ENCODE measurements around the gene LSP1.

The LSP1 gene

DNA sequence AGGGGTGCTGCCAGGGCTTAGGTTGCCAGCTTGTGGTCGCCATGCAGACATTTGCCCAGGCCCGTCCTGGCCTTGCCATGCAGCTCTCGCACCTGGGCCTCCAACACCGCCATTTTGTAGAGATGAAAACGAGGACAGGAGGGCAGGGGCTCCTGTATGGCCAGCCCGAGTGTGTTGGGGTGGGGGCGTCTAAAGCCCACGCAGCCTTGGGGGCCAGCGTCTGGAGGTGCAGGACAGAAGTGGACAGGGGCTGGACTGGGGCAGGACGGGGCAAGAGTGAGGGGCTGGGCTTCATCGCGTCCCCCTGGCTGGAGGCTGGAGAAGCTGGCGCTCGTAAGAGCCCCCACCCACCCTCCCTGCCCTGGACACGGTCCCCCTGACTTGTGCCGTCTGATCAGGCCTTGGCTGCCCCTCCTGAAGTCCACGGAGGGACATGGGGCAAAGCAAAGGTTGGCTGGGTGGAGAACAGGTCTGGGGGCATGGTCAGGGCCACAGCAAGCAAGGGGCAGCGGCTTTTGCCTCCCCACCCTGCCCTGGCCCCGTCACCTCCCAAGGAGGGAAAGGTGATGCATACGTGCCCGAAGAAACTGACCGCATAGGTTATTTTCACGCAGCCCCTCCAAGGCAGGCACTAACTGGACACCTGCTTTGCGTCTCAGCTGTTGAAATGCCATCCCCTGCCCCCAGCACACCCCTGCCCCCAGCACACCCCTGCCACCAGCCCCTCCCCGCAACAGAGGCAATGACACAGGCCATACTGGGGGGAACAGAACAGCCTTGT lies 67.4 kb downstream of the LSP1 start:
- no peak for DNase-seq

DNA sequence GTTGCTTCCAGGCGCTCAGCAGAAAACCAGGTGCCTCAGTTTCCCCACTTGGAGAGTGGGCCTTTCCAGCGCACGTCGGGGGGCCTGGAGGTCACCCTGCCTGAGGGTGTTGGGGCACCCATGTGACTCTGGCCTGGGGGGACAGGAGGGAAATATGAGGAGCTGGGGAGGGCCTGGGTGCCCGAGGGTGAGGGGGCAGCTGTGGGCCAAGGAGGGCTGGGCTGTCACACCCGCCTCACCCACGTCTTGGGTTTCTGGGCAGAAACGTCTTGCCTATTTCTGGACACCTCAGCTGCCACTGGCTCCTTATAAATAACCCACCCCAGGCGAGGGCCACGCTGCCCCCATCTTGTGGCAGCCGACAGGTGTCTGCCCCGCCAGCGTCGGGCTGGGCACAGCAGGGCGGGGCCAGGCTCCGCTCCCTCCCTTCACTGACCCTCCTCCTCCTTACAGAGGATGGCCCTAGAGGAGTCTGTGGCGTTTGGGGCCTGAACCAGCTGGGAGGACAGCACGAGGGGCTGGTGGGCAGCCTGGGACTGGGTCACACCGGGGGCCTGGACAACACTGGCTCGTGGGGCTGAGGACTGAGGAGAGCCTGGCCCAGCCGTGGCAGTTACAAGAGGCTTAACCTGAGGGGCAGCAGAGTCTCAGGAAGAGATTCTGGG lies 68.2 kb downstream of the LSP1 start:
- DNase-seq: no peak

DNA sequence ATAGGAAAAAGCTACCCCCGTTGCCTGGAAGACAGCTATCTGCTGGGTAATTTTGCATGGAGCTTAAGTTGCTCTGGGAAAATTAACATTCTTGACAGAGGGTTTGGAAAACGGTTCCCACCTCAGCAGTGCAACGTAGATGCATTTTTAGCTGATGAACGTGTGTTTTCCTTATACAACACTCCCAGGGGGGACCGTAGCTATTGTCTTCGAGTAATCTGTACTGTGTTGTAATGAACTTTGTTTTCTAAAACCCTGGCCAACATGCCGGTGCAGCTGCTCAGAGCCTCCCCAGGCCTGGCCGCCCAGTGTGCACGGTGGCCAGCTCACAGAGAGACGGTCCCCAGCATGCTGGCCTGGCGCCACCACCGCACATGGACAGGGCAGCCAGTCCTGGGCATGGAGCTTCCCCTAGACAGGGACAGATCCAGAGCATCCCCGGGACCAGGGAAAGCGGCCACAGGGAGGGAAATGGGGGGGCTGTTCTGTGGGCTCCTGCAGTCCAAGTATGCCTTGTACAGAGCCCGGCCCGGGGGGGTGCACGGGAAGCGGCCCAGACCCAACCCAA lies 68.8 kb downstream of the LSP1 start:
- no peak for DNase-seq

DNA sequence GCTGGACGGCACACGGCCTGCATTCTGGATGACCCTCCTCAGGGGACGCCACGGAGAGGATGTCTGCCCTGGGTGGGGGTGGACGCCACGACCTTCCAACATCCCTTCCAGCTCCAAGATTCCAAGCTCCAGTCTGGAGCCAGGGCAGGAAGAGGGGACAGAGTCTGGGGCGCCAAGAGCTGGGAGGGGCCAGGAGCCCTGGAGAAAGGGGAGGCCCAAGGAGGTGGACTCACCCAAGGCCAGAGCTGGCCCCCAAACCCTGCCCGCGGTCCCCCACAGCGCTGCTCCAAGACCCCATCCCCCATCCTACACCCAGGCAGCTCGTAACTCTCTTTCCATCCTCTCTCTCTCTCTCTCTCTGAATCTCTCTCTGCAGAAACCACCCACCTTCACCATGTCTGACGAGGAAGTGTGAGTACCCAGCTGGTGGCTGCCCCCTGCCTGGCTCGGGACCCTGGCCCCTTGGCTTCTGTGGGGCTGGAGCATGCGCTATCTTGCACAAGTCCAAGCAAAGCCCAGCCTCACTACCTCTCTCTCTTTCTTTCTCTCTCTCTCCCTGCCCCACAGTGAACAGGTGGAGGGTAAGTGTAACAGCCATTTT lies 69.7 kb downstream of the LSP1 start:
- DNase-seq: no peak

DNA sequence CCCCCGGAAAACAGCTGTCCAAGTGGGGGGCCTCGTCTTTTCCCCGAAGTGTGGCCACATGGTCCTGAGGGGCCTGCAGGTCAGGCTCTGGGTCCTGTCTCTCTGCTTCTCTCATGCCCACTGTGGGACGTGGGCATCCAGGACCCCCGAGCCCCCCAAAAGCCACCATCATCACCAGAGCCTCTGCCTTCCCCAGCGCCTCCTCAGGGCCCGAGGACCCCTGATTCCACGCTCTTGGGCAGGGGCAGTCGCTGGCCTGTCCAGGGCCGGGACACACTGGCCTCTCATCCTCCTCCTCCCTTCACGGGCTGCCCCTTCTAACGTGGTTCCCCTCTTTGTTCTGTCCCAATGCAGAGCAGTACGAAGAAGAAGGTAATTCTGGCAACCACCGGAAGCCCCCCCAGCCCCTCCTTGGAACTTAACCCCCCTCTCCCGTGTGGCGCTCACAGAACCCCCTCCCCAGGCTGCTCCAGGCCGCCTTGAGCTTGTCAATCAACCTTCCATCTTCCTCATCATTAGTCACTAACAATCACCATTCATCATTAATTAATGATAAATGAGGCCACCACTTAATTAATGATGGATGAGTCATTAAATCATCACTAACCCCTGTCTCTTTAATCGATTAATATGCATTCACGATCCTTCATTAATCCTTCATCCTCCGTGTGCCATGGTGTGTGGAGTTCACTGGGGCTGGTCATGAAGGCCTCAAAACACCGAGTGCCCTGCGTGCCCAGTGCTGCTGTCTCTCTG lies 70.5 kb downstream of the LSP1 start:
- no peak for DNase-seq

DNA sequence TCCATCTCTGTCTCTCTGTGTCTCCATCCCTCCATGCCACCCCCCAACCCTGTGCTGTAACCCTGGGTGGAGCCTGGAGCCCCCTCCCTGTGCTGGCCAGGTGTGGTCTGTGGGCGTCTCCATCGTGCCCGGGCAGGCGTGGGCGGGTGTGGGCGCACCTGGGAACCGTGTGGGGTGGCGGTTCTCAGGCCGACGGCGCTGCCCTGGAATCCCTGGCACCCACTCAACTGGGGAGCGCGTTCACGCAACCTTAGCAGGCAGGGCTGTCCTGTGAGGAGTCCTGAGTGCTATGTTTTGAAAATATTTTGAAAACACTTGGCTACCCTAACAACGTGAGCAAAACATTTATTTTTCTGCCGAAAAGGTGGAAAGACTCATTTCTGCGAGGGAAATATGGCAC lies 71.3 kb downstream of the LSP1 start:
- DNase-seq: no peak

DNA sequence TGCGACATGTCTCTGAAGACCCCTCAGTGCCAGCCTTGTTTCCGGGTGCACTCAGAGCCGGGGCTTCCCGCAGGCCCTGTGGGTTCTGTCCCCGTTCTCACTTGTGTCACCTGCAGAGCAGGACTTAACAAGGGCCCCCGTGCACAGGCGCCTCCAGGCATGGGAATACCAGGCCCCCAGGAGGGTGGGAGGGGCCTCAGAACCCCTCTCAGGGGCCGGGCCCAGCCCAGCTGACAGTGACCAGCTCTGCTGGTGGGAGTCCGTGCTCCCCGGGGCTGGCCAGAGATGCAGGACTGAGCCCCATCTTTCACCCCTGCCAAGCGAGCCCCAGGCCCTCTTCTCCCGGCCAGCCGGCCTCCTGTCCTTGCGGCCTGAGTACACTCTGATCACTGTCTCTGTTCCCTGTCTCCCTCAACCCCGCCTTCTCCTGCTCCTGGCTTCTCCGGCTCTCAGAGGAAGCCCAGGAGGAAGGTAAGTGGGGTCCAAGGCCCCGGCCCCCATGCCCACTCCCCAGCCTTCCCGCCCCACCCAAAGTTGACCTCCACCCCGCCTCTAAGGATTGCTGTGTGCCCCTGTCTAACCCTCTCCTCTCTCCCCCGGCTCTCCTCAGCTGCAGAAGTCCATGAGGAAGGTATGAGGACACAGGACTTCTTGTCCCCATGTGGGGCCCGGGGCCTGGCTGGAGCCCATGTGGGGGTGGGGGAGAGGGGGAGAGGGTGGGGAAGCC lies 71.9 kb downstream of the LSP1 start:
- DNase-seq: no peak

DNA sequence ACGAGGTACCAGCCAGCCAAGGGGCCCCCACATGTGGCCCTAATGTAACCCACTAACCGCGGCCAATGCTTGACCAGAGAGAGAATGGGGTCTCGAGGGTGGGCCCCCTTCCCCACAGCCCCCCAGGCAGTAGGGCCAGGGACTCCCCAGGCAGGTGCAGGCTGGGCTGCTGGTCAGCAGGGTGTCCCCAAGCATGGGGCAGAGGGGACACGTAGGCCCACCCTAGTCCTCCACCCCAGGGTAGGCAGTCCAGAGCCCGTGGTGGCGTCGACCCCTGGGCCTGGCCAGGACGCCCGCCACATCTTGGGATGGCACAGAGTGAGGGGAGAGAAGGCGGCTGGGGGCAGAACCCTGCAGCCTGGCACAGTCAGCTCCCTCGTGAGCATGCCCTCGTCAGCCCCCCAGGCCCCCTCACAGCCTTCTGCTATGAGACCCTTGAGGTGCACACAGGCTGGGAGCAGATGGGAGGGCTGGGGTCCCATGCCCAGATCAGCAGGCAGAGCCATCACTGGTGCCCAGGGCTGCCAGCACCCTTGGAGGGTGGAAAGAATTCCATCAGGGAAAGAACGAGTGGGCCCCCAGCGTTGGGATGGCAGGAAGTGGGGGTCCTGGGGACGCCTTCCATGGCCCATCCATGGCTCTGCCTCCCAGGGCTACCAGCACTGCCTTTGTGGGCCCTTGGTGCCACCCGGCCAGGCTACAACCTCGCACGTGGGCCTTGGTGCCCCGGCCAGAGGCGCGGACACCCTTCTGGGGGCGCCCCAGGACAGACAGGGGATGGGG lies 72.7 kb downstream of the LSP1 start:
- DNase-seq: no peak

DNA sequence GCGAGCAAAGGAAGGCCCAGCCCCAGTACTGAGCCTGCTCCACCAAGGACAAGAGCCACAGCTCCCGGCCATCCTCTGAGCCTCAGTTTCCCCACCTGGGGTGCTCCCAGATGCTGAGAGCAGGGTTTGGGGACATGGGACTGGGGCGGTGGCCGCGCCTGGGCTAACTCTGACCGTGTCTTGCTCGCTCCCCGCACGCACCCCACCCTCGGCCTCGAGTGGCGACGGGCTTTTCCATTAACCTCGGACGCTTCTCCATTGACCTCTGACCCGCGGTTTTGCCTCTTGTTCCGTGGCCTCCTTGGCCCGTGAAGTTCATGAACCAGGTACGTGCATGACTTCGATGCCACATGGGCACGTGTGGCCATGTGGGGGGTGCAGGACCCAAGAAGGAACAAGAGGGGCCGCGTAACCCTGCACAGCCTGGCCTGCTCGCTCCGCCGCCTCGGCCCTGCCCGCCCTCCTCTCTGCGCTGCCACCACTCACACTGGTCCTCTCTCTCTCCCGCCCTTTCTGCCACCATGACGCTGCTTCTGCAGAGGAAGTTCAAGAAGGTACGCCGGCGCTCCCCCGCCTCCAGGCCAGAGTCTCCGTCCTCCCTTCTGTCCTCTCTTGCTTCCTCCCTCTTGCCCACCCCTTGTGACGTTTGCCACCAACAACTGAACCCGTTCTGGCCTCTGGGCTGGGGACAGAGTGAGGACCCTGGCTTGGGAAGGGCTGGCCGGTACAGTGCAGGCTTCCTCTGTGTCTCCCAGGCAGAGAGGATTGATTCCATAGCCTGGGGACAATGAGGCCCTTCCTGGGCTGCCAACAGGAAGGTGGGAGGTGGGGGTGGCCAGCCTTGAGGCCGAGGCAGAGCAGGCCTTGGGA lies 73.5 kb downstream of the LSP1 start:
- peak; percentile 74 for DNase-seq

DNA sequence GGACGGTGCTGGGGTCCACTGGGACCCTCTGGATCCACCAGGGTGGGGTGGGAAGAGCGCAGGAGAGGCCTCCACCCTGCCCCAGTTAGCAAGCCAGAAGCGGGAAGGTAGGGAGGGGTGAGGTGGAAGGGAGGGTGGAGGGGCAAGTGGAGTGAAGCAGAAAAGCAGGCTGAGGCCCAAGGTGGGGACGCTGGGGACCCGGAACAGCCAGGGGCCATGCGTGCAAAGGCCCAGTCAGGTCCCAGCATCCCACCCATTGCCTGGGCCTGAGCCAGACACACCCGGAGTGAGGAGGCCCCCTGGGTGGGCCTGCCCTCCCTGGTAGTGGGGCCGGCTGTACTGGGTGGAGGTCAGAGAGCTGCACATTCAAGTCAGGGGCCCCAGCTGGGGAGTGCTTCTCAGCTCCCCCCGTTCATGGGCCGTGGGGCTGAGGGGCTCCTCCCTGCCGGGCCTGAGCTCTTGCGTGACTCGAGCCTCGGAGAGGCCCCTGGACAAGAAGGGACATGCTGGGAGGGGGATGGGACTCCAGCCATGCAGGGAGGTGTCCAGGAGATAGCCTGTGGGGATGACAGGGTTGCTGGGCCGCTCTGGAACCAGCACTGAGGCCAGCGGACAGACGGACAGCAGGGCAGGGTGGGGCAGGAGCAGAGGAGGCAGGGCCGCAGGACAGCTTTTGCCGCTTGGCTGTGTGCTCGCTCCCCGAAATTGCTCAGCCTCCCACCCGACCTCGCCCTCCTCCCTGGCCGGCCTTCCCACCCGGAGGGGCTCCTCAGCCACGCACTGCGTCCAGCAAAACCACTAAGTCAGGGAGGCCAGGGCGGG lies 74.4 kb downstream of the LSP1 start:
- DNase-seq: no peak

DNA sequence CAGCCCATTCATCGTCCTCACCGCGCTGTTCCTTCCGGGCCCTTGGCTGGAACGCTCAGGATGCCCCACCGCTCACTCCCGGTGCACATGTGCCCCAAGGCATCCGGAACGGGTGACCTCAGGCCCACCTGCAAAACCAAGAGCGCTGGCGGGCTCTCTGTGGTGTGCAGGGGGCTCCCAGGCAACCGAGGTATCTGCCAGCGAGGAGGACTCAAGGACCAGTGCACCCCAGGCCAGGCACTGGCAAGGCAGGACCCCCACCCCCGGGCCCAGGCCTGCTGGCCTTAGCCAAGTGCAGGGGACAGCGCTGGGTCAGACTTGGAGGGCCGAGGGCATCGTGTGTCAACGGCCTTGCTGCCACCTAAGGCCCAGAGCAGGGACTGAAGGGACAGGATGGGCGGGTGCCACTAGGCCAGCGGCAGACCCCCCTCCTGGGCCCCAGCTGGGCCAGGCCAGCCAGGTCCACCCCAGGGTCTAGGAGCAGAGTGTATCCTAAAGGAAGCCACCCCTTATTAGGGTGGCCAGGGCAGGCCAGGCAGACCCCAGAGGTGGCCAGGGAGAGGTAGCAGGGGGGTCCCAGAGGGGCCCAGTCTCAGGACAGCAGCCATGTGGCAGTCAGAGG lies 75.1 kb downstream of the LSP1 start:
- no peak for DNase-seq

DNA sequence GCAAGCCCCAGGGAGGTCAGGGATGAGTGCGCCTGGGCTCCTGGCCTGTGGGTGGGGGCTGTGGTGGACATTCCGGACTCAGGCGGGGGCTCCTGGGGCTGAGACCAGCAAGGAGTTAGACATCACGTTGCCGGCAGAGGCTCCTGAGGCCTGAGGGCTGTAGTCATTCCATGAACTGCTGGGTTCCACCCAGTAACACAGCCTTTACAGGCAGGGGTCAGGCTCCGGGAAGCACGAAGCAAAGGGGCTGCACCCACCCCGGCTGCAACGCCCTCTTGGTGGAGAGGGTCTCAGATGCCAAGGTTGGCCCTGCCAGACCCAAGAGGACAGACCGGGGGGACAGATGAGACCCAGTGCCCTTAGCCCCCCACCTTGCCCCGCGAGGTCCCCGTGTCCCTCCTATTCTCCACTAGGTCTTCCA lies 75.6 kb downstream of the LSP1 start:
- no peak for DNase-seq

DNA sequence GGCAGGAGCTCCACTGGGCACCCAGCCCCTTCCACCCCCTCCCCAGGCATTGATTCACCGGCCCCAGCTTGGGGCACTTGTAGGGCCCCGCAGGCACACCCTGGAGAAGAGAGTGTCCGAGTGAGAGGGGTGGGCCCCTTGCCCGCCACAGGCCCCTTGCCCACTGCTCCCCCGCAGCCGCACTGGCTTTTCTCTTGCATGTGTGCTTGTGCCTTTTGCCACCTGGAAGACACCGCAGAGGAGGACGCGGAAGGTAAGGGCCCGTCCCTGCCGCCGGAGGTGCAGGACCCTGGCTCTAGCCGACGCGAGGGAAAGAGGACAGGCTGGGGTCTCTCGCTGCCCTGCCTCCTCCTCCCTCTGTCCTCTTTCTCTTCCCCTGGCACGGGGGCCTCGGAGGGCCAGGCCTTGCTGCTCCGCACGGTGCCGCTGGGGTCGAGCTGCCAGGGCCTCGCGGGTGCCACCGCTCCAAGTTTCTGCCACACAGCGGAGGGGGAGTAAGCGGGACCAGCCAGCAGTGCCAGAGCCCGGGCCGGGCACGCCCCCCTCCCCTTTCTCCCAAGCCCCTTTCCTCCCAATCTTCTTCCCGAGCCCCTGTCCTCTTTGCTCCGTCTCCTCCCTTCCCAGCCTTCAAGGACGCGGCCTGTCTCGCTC lies 76.1 kb downstream of the LSP1 start:
- no peak for DNase-seq

DNA sequence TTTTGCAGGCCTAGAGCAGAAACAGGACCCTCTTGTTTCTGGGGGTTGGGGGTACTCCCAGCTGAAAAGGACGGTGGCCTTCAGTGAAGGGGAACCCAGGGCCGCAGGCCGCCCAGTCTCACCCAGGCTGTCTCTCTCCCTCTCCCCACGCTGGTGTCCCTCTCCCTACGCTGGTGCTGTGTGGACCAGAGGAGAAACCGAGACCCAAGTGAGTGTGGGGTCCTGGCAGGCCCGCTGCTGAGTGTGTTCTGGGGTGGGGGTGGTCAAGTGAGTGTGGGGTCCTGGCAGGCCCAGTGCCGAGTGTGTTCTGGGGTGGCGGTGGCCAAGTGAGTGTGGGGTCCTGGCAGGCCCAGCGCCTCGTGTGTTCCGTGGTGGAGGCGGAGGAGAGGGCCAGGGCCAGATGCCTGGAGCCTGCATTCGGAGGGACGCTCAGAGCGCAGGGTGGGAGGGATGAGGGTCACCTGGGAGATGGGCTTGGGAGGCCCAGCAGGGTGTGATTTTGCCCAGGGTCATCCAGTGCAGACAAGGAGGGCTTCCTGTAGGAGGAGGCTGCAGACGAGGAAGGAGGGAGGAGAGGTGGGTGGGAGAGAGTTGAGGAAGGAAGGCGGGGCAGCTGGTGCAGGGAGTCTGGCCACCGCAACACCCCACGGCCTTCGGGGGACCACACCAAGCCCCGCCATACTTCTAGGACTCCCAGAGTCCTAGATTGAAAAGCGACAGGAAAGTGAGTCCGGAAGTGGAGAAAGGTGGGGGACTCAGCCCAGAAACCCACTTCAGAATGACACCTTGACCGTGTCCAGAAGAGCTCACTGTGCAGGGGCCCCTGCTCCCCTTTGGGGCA lies 77.0 kb downstream of the LSP1 start:
- no peak for DNase-seq

DNA sequence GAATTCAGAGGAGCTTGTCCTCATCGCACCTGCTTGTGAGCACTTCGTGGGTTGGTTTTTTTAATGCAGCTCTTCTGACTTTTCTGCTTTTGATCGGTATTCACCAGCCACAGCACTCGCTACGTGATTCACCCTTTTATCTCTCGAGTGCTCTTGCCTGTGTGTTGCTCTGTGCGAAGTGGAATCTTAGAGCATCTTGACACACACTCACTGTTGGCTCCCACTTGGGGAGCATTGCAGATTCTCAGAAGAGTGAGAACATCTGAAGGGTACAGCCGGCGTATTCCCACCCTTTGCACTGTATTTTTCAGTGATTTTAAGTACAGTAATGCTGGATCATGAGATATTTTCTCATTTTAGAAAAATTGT lies 77.6 kb downstream of the LSP1 start:
- DNase-seq: peak; percentile 63

DNA sequence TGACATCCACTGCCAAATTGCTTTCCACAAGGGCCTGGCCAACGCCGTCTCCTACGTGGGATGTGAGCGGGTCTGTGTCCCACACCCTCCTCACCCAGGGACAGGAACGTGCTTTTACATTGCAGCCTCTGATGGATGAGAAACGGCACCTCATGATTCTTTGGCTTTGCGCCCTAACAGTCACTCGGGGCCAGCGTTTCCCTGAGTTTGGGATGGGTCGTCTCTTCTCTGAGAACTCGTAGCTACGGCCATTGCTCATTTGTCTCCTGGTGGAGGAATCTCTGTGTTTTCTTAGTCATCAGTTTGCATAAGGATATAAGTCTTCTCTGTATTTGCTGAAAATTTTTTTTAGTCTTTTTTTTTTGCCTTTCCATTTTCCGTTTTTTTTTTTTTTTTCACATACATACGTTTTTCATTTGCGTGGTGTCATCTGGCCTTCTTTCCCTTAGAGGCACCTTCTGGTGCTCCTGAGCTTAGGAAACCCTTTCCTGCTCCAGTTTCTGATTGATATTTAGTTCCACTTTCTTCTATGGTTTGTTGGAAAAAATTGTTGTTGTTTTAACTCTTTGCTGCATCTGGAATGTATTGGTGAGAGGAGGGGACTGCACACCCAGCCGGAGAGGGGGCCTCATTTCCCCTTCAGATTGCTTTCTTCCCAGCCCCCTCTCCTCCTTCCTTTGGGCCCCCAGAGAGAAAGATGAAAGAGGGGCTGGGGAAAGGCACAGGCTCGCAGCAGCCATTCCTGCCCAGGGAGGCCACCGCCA lies 78.6 kb downstream of the LSP1 start:
- DNase-seq: peak; percentile 50

DNA sequence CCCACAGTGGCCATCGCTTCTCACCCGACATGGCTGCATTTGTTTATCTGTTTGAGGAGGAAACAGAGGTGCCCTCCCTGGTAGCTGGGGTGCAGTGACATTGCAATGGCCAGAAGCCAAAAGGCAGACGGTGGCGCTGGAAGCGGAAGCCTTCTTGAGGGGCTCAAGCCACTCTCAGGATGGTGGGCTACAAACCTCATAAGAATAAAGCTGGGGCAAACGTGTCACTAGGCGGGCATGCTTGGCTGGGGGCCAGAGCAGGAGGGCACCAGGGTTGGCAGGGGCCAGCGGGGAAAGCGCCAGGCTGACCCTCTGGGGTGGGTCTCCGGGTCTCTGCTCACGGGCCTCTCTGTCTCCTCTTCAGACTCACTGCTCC lies 79.2 kb downstream of the LSP1 start:
- peak; percentile 85 for DNase-seq

Measured in hematopoietic multipotent progenitor cell treated with erythropoietin and hydrocortisone succinate and interleukin-3 and kit ligand, for 4 days (in vitro differentiated cells).